Measurements from ENCODE around the gene PRPF40A.

The PRPF40A gene

DNA sequence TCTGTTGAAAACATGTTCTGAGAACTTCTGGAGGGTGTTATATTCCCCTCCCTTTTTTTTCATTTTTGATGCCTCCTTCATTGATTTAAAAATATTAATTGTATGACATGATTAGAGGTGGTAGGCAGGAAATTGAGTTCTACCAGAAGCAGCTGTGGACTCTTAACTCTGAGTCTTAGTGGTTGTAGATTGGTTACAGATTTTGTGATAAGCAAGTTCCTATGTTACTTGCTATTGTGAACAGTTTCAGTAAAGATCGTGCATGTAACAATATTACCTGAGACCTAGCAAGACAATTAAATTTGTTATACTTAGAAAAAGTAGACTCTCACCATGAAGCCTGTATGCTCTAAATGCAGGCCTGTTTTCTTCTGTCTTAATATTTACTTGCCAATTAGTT is 88.1 kb downstream of the PRPF40A start:
- no peak for TF ChIP-seq CTCF (IDR thresholded peaks at IDR 0.05; ENCODE audit: borderline replicate concordance, insufficient read depth, low read depth, low read length)
- H3K4me3 ChIP-seq (ENCODE audit: low read depth, low read length) = no peak overlapping the region

DNA sequence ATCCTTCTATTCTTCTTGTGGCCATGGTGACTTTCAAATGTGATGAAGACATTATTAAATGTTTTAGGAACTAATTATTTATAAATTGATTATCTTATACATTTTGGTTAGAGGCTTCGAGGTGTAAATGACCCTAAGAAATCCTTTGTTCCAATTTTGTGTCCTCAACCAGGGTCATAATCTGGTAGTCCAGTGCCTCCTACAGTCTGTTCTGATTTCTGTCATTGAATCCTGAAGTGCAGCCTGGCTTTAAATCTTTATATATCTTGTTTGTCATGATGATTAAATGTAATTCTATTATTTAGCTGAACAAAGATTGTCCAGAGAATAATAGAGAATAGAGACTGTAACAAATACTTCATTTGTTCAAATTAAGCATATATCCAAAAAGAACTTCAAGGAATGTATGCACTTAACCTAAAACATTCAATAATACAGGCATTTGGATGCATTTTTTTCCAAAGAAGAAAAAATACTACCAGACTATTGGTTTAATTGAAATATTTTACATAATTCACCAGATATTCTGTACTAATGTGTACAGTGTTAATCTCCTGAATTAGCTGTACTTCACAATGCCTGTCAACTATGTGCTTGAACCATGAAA is 89.8 kb downstream of the PRPF40A start:
- TF ChIP-seq CTCF (IDR thresholded peaks at IDR 0.05; ENCODE audit: borderline replicate concordance, insufficient read depth, low read depth, low read length) = peak; percentile 57; the same call in 1 of the 2 replicates
- H3K4me3 ChIP-seq (ENCODE audit: low read depth, low read length) = no peak overlapping the region

GRCh38 chr2:152626911-152627339 is 90.3 kb downstream of the PRPF40A start:
- TF ChIP-seq CTCF (IDR thresholded peaks at IDR 0.05; ENCODE audit: borderline replicate concordance, insufficient read depth, low read depth, low read length) = no peak
- H3K4me3 ChIP-seq (ENCODE audit: low read depth, low read length) = no peak overlapping the region

DNA sequence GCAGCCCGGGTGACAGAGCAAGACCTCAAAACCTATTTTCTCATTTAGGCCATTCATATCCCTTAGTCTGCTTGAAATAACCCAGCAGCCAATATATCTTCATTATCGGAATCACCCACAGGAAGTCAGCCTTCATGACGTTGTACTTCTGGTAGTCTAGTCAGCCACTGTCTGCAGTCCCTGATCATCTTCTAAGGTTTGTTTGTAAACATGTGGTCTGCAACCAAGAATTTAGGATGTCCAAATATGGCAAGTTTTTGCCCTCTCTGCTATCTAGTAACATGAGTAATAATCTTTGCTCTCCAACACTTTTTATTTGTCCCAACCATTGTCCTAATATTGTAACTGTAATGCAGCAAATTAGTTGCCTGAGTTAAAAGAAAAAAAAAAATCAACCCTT is 92.5 kb downstream of the PRPF40A start:
- no peak for TF ChIP-seq CTCF (IDR thresholded peaks at IDR 0.05; ENCODE audit: borderline replicate concordance, insufficient read depth, low read depth, low read length)
- H3K4me3 ChIP-seq (ENCODE audit: low read depth, low read length) = no peak overlapping the region

DNA sequence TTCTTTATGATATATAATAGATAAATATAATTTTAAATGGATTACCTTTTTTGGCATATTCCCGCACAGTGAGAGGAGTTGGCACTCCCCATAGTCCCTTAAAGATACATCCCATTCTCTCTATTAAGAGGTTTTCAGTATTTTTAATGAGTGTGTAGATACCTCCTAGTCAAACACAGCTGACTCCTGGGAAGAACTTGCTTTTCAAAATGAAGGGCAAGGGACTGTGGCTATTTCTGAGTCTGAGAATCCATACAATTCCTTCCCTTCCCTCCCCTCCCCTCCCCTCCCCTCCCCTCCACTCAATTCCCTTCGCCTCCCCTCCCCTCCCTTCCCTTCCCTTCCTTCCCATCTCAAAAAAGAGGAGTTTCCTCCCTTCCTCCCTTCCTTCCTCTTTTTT is 93.5 kb downstream of the PRPF40A start:
- no peak overlapping the region for H3K4me3 ChIP-seq (ENCODE audit: low read depth, low read length)
- no peak for TF ChIP-seq CTCF (IDR thresholded peaks at IDR 0.05; ENCODE audit: borderline replicate concordance, insufficient read depth, low read depth, low read length)

DNA sequence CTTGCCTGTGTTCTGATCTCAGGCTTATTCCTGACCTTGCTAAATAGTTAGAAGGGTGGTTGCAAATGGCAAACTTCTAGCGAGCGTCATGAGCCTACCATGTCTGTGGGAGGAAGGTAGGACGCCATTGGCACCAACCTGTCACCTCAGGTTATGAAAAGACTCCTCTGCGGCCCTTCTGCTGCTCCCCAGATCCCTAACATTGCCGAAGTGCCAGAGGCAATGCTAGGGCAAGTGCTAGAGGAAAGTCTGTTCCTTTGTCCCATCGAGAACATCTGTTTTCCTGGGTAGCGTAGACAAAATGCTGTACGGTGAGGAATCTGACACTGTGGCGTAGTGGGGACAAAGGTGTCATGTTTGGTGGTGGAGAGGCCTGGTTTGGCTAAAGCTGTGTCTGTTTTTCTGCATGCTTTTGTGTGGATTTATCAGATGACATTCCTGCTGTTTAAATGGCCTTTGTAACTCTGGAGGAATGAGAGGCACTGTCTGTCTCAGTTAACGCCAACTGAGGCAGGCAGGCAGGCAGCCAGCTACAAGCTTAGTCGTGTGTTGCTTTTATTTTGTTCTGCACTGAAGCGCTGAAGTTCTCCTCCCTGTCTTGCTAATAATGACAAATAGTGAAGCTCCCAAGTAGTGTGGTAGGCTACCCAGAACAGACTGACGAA is 94.1 kb downstream of the PRPF40A start:
- no peak overlapping the region for H3K4me3 ChIP-seq (ENCODE audit: low read depth, low read length)
- TF ChIP-seq CTCF (IDR thresholded peaks at IDR 0.05; ENCODE audit: borderline replicate concordance, insufficient read depth, low read depth, low read length) = no peak

DNA sequence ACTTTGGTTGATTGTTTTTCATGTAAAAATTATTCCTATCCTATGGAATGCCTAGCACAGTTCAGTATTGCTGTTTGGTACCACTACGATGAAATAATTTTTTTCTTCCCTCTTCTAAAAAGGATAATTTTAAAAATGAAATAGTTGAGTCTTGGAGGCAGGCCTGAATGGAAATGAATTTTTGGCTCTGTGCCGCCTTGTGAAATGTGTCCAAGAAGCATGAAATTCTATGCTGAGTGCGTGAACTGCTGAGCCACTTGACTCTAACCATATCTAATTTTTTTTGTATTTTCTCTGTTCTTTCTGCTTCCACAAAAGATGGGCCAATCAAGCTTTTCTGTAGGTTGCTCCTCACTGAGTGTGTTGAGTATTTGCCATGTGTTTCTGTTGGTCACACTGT is 95.0 kb downstream of the PRPF40A start:
- H3K4me3 ChIP-seq (ENCODE audit: low read depth, low read length) = no peak overlapping the region
- TF ChIP-seq CTCF (IDR thresholded peaks at IDR 0.05; ENCODE audit: borderline replicate concordance, insufficient read depth, low read depth, low read length) = no peak

All from GM12875 (cell line).